ENCODE results near the gene SIN3A.
"Not testable (repeated sequence)": the region's sequence is repeated elsewhere in the genome, so short reads cannot be mapped to it uniquely, and the experiment has no call there.

Gene SIN3A

DNA sequence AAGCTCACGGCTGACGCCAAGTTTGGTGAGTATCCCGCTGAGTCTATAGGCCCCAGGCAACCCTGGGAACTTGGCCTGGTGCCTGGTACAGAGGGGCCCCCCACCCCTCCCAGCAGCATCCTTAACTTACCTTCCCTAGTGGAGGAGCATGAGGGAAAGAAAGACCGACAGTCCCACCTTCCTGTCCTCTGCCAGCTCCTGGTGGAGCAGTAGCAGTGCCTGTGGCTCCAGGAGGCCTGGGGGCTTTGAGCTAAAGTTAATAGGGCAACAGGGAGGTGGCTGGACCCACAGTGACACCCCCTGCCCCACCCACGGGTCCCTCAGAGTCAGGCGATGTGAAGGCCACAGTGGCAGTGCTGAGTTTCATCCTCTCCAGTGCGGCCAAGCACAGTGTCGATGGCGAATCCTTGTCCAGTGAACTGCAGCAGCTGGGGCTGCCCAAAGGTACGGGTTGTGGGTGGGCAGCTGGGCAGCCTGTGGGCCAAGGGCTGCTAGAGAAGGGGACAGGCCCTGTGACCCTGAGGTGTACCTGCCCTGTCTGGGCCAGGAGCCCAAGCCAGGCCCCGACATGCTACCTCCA is 112.7 kb downstream of the SIN3A start:
- Histone ChIP-seq H4K91ac (ENCODE audit: low read depth, low read length) (no peak overlapping the region), H3K4me1 (ENCODE audit: control insufficient read depth in 1 of 2, insufficient read depth in 2 of 2, low read length in 2 of 2) (peaks cover 5 to 8% of the 10 kb centered on the region in 2 experiments), H3K18ac (ENCODE audit: low read length) (no peak overlapping the region), H3K27me3 (ENCODE audit: insufficient read depth, low read length) (no peaks in the 10 kb centered on the region), H2BK120ac (ENCODE audit: insufficient read depth, low read length, poor library complexity) (no peak overlapping the region), H2AFZ (ENCODE audit: insufficient read depth, low read length, poor library complexity) (no peak overlapping the region), H3K79me2 (ENCODE audit: control insufficient read depth, insufficient read depth, low read length, poor library complexity) (peaks cover 7% of the 10 kb centered on the region), H3K4ac (ENCODE audit: low read depth, low read length) (no peak overlapping the region), H4K12ac (ENCODE audit: low read depth, low read length) (no peak overlapping the region), H2BK12ac (ENCODE audit: low read length) (no peak overlapping the region), H3K4me2 (ENCODE audit: low read length) (no peak overlapping the region), H3K27ac (ENCODE audit: low read depth, low read length) (no peak overlapping the region), H3K23ac (ENCODE audit: low read length) (no peak overlapping the region), H3K14ac (ENCODE audit: low read length) (no peak overlapping the region), H3K9ac (ENCODE audit: low read length) (no peak overlapping the region), H3K36me3 (ENCODE audit: control insufficient read depth in 1 of 2, insufficient read depth in 2 of 2, low read length in 2 of 2) (peaks cover 19 to 22% of the 10 kb centered on the region in 2 experiments), H4K8ac (ENCODE audit: low read depth, low read length) (no peak overlapping the region), H2BK5ac (ENCODE audit: low read depth, low read length, poor library complexity) (no peak overlapping the region), H3K9me3 (ENCODE audit: insufficient read depth, low read depth, low read length) (no peaks in the 10 kb centered on the region), H2AK5ac (ENCODE audit: low read length) (no peak overlapping the region), H3K4me3 (ENCODE audit: low read depth, low read length) (no peak overlapping the region), H3K79me1 (ENCODE audit: low read length) (peaks cover 2% of the 10 kb centered on the region)
- no CpG with 5 or more reads among the region's 11 CpGs for WGBS (ENCODE audit: extremely low coverage, insufficient coverage, insufficient read length)
- DNase-seq = no peak

DNA sequence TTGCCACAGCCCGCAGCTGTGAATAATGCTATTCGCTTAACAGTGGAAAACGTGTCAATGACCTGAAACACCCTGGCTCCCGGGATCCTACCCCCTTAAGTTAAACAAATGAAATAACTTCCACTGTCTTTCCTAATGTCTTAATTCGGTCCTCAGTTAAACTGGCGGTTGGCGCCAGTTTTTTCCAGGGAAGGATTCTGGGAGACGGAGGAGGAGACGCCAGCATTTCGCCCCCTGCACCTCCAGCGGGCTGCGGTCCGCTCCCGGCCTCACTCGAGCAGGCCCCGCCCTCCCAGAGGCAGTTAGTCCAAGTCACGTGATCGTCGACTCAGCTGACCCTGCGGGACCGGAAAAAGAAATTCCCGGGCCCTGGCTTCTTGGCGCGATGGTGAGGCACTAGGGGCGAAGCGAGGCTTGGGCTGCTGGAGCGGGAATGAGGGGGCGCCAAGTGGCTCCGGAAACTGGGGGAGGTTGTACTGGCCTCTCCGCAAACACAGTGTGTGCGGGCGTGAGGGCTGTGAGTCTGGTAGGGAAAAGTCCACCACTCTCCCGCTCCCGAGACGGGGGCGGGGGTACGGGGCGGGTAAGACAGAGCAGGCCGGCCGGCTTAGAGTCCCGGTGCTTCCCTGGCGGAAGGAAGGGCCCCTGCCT is 115.7 kb downstream of the SIN3A start, which contains the start of gene COMMD4:
TSS of gene COMMD4 (plus strand) at position 359 of the 651 bp plus-strand sequence. CDS start at position 386, 27 bp downstream.
- Histone ChIP-seq H2BK5ac (ENCODE audit: low read depth, low read length, poor library complexity) (peak within 1 kb of the TSS; percentile 78), H3K4me2 (ENCODE audit: low read length) (peak within 1 kb of the TSS; percentile 83), H2AK5ac (ENCODE audit: low read length) (peak within 1 kb of the TSS; percentile 47), H3K14ac (ENCODE audit: low read length) (peak within 1 kb of the TSS; percentile 95), H4K91ac (ENCODE audit: low read depth, low read length) (peak within 1 kb of the TSS; percentile 82), H4K12ac (ENCODE audit: low read depth, low read length) (peak within 1 kb of the TSS; percentile 96), H2BK120ac (ENCODE audit: insufficient read depth, low read length, poor library complexity) (peak within 1 kb of the TSS; percentile 86), H3K4ac (ENCODE audit: low read depth, low read length) (peak within 1 kb of the TSS; percentile 77), H3K27me3 (ENCODE audit: insufficient read depth, low read length) (no peaks in the 10 kb centered on the region), H3K79me2 (ENCODE audit: control insufficient read depth, insufficient read depth, low read length, poor library complexity) (peaks cover 7% of the 10 kb centered on the region), H3K9ac (ENCODE audit: low read length) (peak within 1 kb of the TSS; percentile 91), H2AFZ (ENCODE audit: insufficient read depth, low read length, poor library complexity) (peak within 1 kb of the TSS; percentile 93), H3K4me3 (ENCODE audit: low read depth, low read length) (peak within 1 kb of the TSS; percentile 88), H3K18ac (ENCODE audit: low read length) (peak within 1 kb of the TSS; percentile 91), H3K27ac (ENCODE audit: low read depth, low read length) (no peak within 1 kb of the TSS), H3K36me3 (ENCODE audit: control insufficient read depth in 1 of 2, insufficient read depth in 2 of 2, low read length in 2 of 2) (peaks cover 18 to 20% of the 10 kb centered on the region in 2 experiments), H3K79me1 (ENCODE audit: low read length) (peaks cover 2% of the 10 kb centered on the region), H2BK12ac (ENCODE audit: low read length) (no peak within 1 kb of the TSS), H3K23ac (ENCODE audit: low read length) (no peak within 1 kb of the TSS), H3K9me3 (ENCODE audit: insufficient read depth, low read depth, low read length) (no peaks in the 10 kb centered on the region), H4K8ac (ENCODE audit: low read depth, low read length) (peak within 1 kb of the TSS; percentile 99), H3K4me1 (ENCODE audit: control insufficient read depth in 1 of 2, insufficient read depth in 2 of 2, low read length in 2 of 2) (peaks cover 5 to 8% of the 10 kb centered on the region in 2 experiments)
- peak; percentile 90 to 98 for DNase-seq
- no CpG with 5 or more reads among the region's 42 CpGs for WGBS (ENCODE audit: extremely low coverage, insufficient coverage, insufficient read length)

DNA sequence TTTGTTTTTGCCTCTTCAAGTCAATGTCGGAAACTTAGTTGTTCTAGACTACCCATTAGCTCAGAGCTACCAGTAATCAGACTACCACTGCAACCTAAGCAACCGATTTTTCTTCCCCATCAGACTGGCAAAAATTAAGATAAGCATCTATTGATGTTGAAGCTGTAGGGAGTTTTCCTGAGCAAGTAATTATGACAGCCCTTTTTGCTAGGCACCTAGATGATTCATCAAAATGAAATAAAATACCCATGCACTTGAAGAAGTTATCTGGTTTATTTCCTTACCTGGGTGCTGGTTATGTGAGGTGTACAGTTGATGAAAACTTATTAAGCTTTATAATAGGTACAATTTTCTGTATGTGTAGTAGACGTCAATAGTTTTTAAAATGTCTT is 116.2 kb downstream of the SIN3A start:
- H3K18ac ChIP-seq (ENCODE audit: low read length) = no peak overlapping the region
- H3K4me3 ChIP-seq (ENCODE audit: low read depth, low read length) = no peak overlapping the region
- peak overlapping the region; percentile 66 for H2AFZ ChIP-seq (ENCODE audit: insufficient read depth, low read length, poor library complexity)
- H3K23ac ChIP-seq (ENCODE audit: low read length) = no peak overlapping the region
- peak overlapping the region; percentile 83 for H3K4me2 ChIP-seq (ENCODE audit: low read length)
- H3K36me3 ChIP-seq (ENCODE audit: control insufficient read depth in 1 of 2, insufficient read depth in 2 of 2, low read length in 2 of 2) = peaks cover 17 to 18% of the 10 kb centered on the region in 2 experiments
- H3K4me1 ChIP-seq (ENCODE audit: control insufficient read depth in 1 of 2, insufficient read depth in 2 of 2, low read length in 2 of 2) = peaks cover 5 to 8% of the 10 kb centered on the region in 2 experiments
- peaks cover 7% of the 10 kb centered on the region for H3K79me2 ChIP-seq (ENCODE audit: control insufficient read depth, insufficient read depth, low read length, poor library complexity)
- no peaks in the 10 kb centered on the region for H3K27me3 ChIP-seq (ENCODE audit: insufficient read depth, low read length)
- H4K91ac ChIP-seq (ENCODE audit: low read depth, low read length) = no peak overlapping the region
- no peak overlapping the region for H2BK5ac ChIP-seq (ENCODE audit: low read depth, low read length, poor library complexity)
- H4K8ac ChIP-seq (ENCODE audit: low read depth, low read length) = peak overlapping the region; percentile 43
- no peak overlapping the region for H3K4ac ChIP-seq (ENCODE audit: low read depth, low read length)
- H2BK120ac ChIP-seq (ENCODE audit: insufficient read depth, low read length, poor library complexity) = no peak overlapping the region
- H3K27ac ChIP-seq (ENCODE audit: low read depth, low read length) = no peak overlapping the region
- no peak overlapping the region for H3K9ac ChIP-seq (ENCODE audit: low read length)
- H3K9me3 ChIP-seq (ENCODE audit: insufficient read depth, low read depth, low read length) = no peaks in the 10 kb centered on the region
- H2AK5ac ChIP-seq (ENCODE audit: low read length) = no peak overlapping the region
- WGBS (ENCODE audit: extremely low coverage, insufficient coverage, insufficient read length) = no CpG with 5 or more reads among the region's 3 CpGs
- peaks cover 2% of the 10 kb centered on the region for H3K79me1 ChIP-seq (ENCODE audit: low read length)
- no peak for DNase-seq
- H2BK12ac ChIP-seq (ENCODE audit: low read length) = no peak overlapping the region
- no peak overlapping the region for H3K14ac ChIP-seq (ENCODE audit: low read length)
- no peak overlapping the region for H4K12ac ChIP-seq (ENCODE audit: low read depth, low read length)

DNA sequence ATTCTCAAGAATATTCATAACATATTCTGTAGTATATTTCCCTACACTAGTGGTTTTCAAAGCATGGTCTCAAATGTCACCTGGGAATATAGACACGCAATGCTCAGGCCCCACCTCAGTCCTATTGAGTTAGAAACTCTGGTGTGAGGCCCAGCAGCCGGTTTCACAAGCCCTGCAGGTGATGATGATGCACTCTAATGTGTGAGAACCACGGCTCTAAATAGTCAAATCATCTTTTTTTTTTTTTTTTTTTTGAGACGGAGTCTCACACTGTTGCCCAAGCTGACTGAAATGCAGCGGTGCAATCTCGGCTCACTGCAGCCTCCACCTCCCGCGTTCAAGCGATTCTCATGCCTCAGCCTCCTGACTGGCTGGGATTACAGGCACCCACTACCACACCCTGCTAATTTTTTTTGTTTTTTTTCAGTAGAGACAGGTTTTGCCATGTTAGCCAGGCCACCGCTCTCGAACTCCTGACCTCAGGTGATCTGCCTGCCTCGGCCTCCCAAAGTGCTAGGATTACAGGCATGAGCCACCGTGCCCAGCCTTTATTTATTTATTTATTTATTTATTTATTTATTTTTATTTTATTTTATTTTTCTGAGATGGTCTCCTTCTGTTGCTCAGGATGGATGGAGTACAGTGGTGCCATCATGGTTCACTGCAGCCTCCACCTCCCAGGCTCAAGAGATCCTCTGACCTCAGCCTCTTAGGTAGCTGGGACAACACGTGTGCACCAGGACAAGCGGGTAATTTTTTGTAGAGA is 117.7 kb downstream of the SIN3A start:
- H3K79me1 ChIP-seq (ENCODE audit: low read length); H3K14ac ChIP-seq (ENCODE audit: low read length); H3K27me3 ChIP-seq (ENCODE audit: insufficient read depth, low read length); H3K36me3 ChIP-seq (ENCODE audit: control insufficient read depth in 1 of 2, insufficient read depth in 2 of 2, low read length in 2 of 2); H2BK12ac ChIP-seq (ENCODE audit: low read length); H3K9me3 ChIP-seq (ENCODE audit: insufficient read depth, low read depth, low read length); H2AFZ ChIP-seq (ENCODE audit: insufficient read depth, low read length, poor library complexity); H3K18ac ChIP-seq (ENCODE audit: low read length); H3K4ac ChIP-seq (ENCODE audit: low read depth, low read length); H3K27ac ChIP-seq (ENCODE audit: low read depth, low read length); H3K4me1 ChIP-seq (ENCODE audit: control insufficient read depth in 1 of 2, insufficient read depth in 2 of 2, low read length in 2 of 2); H3K4me3 ChIP-seq (ENCODE audit: low read depth, low read length); H3K23ac ChIP-seq (ENCODE audit: low read length); H4K12ac ChIP-seq (ENCODE audit: low read depth, low read length); H2BK5ac ChIP-seq (ENCODE audit: low read depth, low read length, poor library complexity); H2AK5ac ChIP-seq (ENCODE audit: low read length); H3K4me2 ChIP-seq (ENCODE audit: low read length); H4K91ac ChIP-seq (ENCODE audit: low read depth, low read length); H4K8ac ChIP-seq (ENCODE audit: low read depth, low read length); H3K79me2 ChIP-seq (ENCODE audit: control insufficient read depth, insufficient read depth, low read length, poor library complexity); H2BK120ac ChIP-seq (ENCODE audit: insufficient read depth, low read length, poor library complexity); H3K9ac ChIP-seq (ENCODE audit: low read length); DNase-seq: not testable (repeated sequence)
- no CpG with 5 or more reads among the region's 15 CpGs for WGBS (ENCODE audit: extremely low coverage, insufficient coverage, insufficient read length)
